Testis (tissue), 2 donors: ENCODE data around the gene P2RY11.

Experiments
- POLR2A ChIP-seq: fragments of 450-650 bp; IDR thresholded peaks from one replicate; pipeline ENCODE4 v1.6.1; 2017; ENCODE audit warnings: antibody characterized with exemption, mild to moderate bottlenecking, moderate library complexity
- TF ChIP-seq, protein P1 (sequence below), 3 experiments: fragments of 450-650 bp in 2 of 3; fragments of 200-600 bp in 1 of 3; sonication (generic) in 1 of 3; IDR thresholded peaks; one replicate each; pipeline ENCODE4 v1.5.1; 2016 to 2019; ENCODE audit warnings: antibody characterized with exemption in 3 of 3, mild to moderate bottlenecking in 2 of 3, moderate library complexity in 1 of 3

DNA sequence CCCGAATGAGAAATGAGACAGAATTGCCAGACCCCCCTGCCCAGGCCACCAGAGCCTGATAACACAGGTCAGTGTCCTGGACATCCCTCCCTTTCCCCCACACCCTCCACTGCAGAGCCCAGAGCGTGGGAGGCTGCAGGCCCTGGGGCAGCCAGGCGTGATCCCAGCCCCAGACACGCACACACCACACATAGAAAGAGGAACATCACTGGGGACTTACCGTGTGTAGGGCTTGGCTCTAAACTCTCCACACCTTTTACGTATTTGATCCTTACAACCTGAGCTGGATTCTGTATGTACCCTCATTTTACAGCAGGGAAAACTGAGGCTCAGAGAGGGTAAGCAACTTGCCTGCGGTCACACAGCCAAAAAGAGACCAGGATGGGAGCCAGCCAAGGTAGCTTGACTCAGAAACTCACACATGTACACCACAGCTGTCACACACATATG is 8.7 kb upstream of the P2RY11 start:
- TF ChIP-seq, protein P1, sequence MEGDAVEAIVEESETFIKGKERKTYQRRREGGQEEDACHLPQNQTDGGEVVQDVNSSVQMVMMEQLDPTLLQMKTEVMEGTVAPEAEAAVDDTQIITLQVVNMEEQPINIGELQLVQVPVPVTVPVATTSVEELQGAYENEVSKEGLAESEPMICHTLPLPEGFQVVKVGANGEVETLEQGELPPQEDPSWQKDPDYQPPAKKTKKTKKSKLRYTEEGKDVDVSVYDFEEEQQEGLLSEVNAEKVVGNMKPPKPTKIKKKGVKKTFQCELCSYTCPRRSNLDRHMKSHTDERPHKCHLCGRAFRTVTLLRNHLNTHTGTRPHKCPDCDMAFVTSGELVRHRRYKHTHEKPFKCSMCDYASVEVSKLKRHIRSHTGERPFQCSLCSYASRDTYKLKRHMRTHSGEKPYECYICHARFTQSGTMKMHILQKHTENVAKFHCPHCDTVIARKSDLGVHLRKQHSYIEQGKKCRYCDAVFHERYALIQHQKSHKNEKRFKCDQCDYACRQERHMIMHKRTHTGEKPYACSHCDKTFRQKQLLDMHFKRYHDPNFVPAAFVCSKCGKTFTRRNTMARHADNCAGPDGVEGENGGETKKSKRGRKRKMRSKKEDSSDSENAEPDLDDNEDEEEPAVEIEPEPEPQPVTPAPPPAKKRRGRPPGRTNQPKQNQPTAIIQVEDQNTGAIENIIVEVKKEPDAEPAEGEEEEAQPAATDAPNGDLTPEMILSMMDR (IDR thresholded peaks at IDR 0.05): no peak
- TF ChIP-seq POLR2A: no peak
